CD14-positive monocyte (primary cell): ENCODE measurements around the gene ESF1. TPM values are rescaled to one million over a fixed set of nuclear protein-coding genes. Genes with fewer than 3 reads are reported as not detected.
"Not testable (repeated sequence)": the region's sequence is repeated elsewhere in the genome, so short reads cannot be mapped to it uniquely, and the experiment has no call there.

Experiments used
- DNase-seq, 3 donors: peaks; one replicate each; pipeline ENCODE4 v3.0.0-alpha.2; 2011 to 2022
- H2AFZ ChIP-seq: 2 replicates; pipeline ENCODE4 v1.6.0; 2012; ENCODE audit warnings: mild to moderate bottlenecking, low read depth, low read length, inconsistent platforms; ENCODE audit not compliant: insufficient read depth, poor library complexity, severe bottlenecking
- H3K27ac ChIP-seq, 2 donors: 1 replicate in 1 of 2; 2 replicates in 1 of 2; pipeline ENCODE4 v1.5.1; 2012 to 2013; ENCODE audit warnings: low read length in 2 of 2, control low read depth in 1 of 2, inconsistent platforms in 1 of 2, low read depth in 1 of 2, mild to moderate bottlenecking in 1 of 2
- H3K27me3 ChIP-seq, 2 donors: one replicate each; pipeline versions ENCODE4 v1.6.0 to v1.6.1; 2011 to 2013; ENCODE audit warnings: low read length in 2 of 2; ENCODE audit not compliant: control insufficient read depth in 2 of 2, insufficient read depth in 2 of 2
- H3K36me3 ChIP-seq, 2 donors: replicated peaks in 1 of 2; 1 replicate in 1 of 2; 2 replicates in 1 of 2; pipeline versions ENCODE4 v1.5.1 to v1.6.1; 2012 to 2013; ENCODE audit warnings: low read length in 2 of 2, control low read depth in 1 of 2, inconsistent platforms in 1 of 2, mild to moderate bottlenecking in 1 of 2; ENCODE audit not compliant: insufficient read depth in 2 of 2, control insufficient read depth in 1 of 2
- H3K4me1 ChIP-seq, 2 donors: 1 replicate in 1 of 2; 2 replicates in 1 of 2; pipeline versions ENCODE4 v1.5.1 to v1.6.1; 2012 to 2013; ENCODE audit warnings: low read length in 2 of 2, control low read depth in 1 of 2, inconsistent platforms in 1 of 2, mild to moderate bottlenecking in 1 of 2, moderate library complexity in 1 of 2; ENCODE audit not compliant: insufficient read depth in 2 of 2, control insufficient read depth in 1 of 2
- H3K4me2 ChIP-seq: replicated peaks from 2 replicates; pipeline ENCODE3; 2012; ENCODE audit warnings: low read length, moderate library complexity, mild to moderate bottlenecking; ENCODE audit not compliant: poor library complexity, severe bottlenecking; ENCODE audit errors: extremely low read depth
- H3K4me3 ChIP-seq, 3 experiments: fragments of 200-600 bp in 1 of 3; sonication (generic) in 1 of 3; replicated peaks in 1 of 3; 1 replicate in 2 of 3; 2 replicates in 1 of 3; pipeline ENCODE4 v1.5.1; 2011 to 2013; ENCODE audit warnings: low read length in 3 of 3, mild to moderate bottlenecking in 3 of 3, control low read depth in 2 of 3, low read depth in 2 of 3, inconsistent platforms in 1 of 3, moderate library complexity in 1 of 3
- H3K79me2 ChIP-seq: 2 replicates; pipeline ENCODE4 v1.6.0; 2012; ENCODE audit warnings: mild to moderate bottlenecking, control low read depth, inconsistent platforms, low read length, moderate library complexity; ENCODE audit not compliant: insufficient read depth
- H3K9ac ChIP-seq: 2 replicates; pipeline ENCODE4 v1.6.0; 2017; ENCODE audit warnings: low read length, mild to moderate bottlenecking; ENCODE audit not compliant: insufficient read depth, poor library complexity, severe bottlenecking
- H3K9me3 ChIP-seq, 2 donors: replicated peaks in 1 of 2; 1 replicate in 1 of 2; 2 replicates in 1 of 2; pipeline versions ENCODE4 v1.5.1 to v1.6.1; 2012 to 2013; ENCODE audit warnings: low read length in 2 of 2, control low read depth in 1 of 2; ENCODE audit not compliant: control insufficient read depth in 1 of 2, insufficient read depth in 1 of 2
- H4K20me1 ChIP-seq: 2 replicates; pipeline ENCODE4 v1.6.0; 2012; ENCODE audit warnings: mild to moderate bottlenecking, low read length, control low read depth, moderate library complexity; ENCODE audit not compliant: insufficient read depth
- H3K27ac Mint-ChIP-seq, 7 donors: one replicate each; pipeline ENCODE4 v1.8.0; 2020; ENCODE audit warnings: mild to moderate bottlenecking in 7 of 7, mixed read lengths in 7 of 7, moderate library complexity in 6 of 7, inconsistent platforms in 2 of 7
- H3K27me3 Mint-ChIP-seq, 3 donors: one replicate each; pipeline ENCODE4 v1.8.0; 2021 to 2022; ENCODE audit warnings: low read depth in 3 of 3, mild to moderate bottlenecking in 3 of 3, mixed read lengths in 3 of 3, moderate library complexity in 3 of 3, inconsistent platforms in 1 of 3
- H3K36me3 Mint-ChIP-seq, 2 donors: one replicate each; pipeline ENCODE4 v1.8.0; 2020; ENCODE audit warnings: mixed read lengths in 2 of 2, inconsistent platforms in 1 of 2, mild to moderate bottlenecking in 1 of 2
- H3K4me1 Mint-ChIP-seq: one replicate; pipeline ENCODE4 v1.8.0; 2020; ENCODE audit warnings: mild to moderate bottlenecking, mixed read lengths
- H3K4me3 Mint-ChIP-seq, 2 donors: one replicate each; pipeline ENCODE4 v1.8.0; 2020; ENCODE audit warnings: mild to moderate bottlenecking in 2 of 2, mixed read lengths in 2 of 2, moderate library complexity in 1 of 2
- H3K9me3 Mint-ChIP-seq, 7 donors: one replicate each; pipeline ENCODE4 v1.8.0; 2020 to 2022; ENCODE audit warnings: mixed read lengths in 7 of 7, mild to moderate bottlenecking in 6 of 7, moderate library complexity in 6 of 7, inconsistent platforms in 2 of 7
- CTCF ChIP-seq: fragments of 200-600 bp; IDR thresholded peaks from one replicate; pipeline ENCODE4 v1.8.0; 2022; ENCODE audit warnings: antibody characterized with exemption, mild to moderate bottlenecking
- WGBS: methylation state at CpG from one replicate; pipeline ENCODE4 v1.1.5; 2013; ENCODE audit warnings: missing lambda C conversion rate; ENCODE audit not compliant: insufficient coverage; 5-methylcytosine and 5-hydroxymethylcytosine counted together
- intact Hi-C, 2 donors: fragments of 100-400 bp; cut with micrococcal nuclease; formaldehyde crosslinking; loops; one replicate each; pipeline versions ENCODE4 v1.15.0 to v1.15.1; 2023
- polyA plus RNA-seq, 3 donors: library from polyadenylated mRNA; depleted of rRNA in 1 of 3; unstranded in 2 of 3; stranded (reverse) in 1 of 3; fragments of 300-500 nt in 2 of 3; fragments of >200 nt in 1 of 3; fragmentation: Illumina TruSeq in 2 of 3; gene quantifications; 1 replicate in 2 of 3; 2 replicates in 1 of 3; pipeline ENCODE4 v1.2.3, GENCODE V29; 2012 to 2021

The ESF1 gene
- polyA plus RNA-seq, 3 donors, result 0.73 to 2.3 (median 1.7) TPM

DNA sequence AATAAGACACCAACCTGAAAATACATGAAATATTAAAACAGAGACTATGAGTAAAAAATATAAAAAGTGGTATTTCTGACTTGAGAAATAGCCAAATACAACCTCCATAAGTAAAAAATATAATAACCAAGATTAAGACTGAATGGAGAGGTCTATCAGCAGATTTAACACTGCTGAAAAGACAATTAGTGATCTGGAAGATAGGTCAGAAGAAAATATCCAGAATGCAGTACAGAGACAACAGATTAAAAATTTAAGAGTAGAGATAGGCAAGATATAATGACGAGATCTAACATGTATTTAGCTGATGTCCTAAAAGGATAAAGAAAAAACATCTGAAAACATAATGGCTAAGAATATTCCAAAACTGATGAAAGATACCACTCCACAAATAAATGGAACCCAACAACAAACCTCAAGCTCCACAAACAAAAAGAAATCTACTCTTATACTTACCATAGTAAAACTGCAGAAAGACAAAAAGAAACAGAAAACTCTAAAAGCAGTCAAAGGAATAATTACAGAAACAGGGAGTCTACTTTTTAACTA lies 18.8 kb downstream of the ESF1 start:
- DNase-seq, result no peak
- Histone ChIP-seq H4K20me1 (no peaks in the 10 kb centered on the region), H3K27ac (no peak overlapping the region), H3K27me3 (no peaks in the 10 kb centered on the region), H3K79me2 (no peaks in the 10 kb centered on the region), H3K4me3 (no peak overlapping the region), H3K9ac (no peak overlapping the region), H3K9me3 (no peaks in the 10 kb centered on the region), H3K4me2 (no peak overlapping the region), H2AFZ (no peak overlapping the region), H3K36me3 (peaks cover 85 to 92% of the 10 kb centered on the region in 2 donors), H3K4me1 (no peaks in the 10 kb centered on the region)
- WGBS, result no CpG with 5 or more reads among the region's 1 CpG
- H3K27ac Mint-ChIP-seq, result no peak overlapping the region
- H3K27me3 Mint-ChIP-seq, result no peaks in the 10 kb centered on the region
- intact Hi-C loops, result no loop called here
- TF ChIP-seq CTCF, result no peak
- H3K36me3 Mint-ChIP-seq, result peaks cover 56 to 75% of the 10 kb centered on the region in 2 donors
- no peak overlapping the region for H3K4me3 Mint-ChIP-seq
- H3K4me1 Mint-ChIP-seq, result no peaks in the 10 kb centered on the region
- H3K9me3 Mint-ChIP-seq, result peaks cover 0 to 7% (median 3%) of the 10 kb centered on the region in 7 donors

DNA sequence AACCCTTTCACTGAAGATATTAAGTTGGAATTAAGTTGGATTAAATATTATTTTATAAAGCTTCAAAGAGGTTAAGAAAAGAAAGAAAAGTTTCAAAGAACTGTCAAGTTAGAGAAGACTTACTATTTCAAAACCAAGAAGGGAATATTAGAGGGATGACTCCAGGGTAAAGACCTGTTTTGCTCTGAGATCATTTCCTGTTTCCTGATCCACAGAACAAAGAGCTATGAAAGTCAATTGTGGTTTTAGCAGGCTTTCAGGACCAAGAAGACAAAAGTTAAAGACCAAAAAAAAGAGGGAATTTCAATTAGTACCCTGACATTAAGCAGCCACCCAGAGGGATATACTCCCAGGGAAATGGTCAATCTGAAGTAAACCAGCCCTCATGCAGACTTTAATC lies 19.4 kb downstream of the ESF1 start:
- H4K20me1 ChIP-seq, result no peaks in the 10 kb centered on the region
- Mint-ChIP-seq H3K27me3 (no peaks in the 10 kb centered on the region), H3K36me3 (peaks cover 55 to 73% of the 10 kb centered on the region in 2 donors), H3K9me3 (peaks cover 0 to 7% (median 3%) of the 10 kb centered on the region in 7 donors), H3K4me1 (no peaks in the 10 kb centered on the region), H3K27ac (no peak overlapping the region), H3K4me3 (no peak overlapping the region)
- H3K4me3 ChIP-seq, result no peak overlapping the region
- intact Hi-C loops, result no loop called here
- H3K36me3 ChIP-seq, result peaks cover 79 to 85% of the 10 kb centered on the region in 2 donors
- H3K27me3 ChIP-seq, result no peaks in the 10 kb centered on the region
- H3K27ac ChIP-seq, result no peak overlapping the region
- no peaks in the 10 kb centered on the region for H3K79me2 ChIP-seq
- no peak overlapping the region for H3K9ac ChIP-seq
- TF ChIP-seq CTCF, result no peak
- no peaks in the 10 kb centered on the region for H3K9me3 ChIP-seq
- no peak overlapping the region for H3K4me2 ChIP-seq
- no peak overlapping the region for H2AFZ ChIP-seq
- H3K4me1 ChIP-seq, result no peaks in the 10 kb centered on the region
- no peak for DNase-seq

- H3K27me3 ChIP-seq, H3K27me3 Mint-ChIP-seq, H3K4me1 ChIP-seq, H3K79me2 ChIP-seq, H3K4me3 ChIP-seq, H3K27ac ChIP-seq, intact Hi-C loops, H3K27ac Mint-ChIP-seq, H2AFZ ChIP-seq, H3K4me3 Mint-ChIP-seq, H4K20me1 ChIP-seq, H3K9me3 Mint-ChIP-seq, H3K4me1 Mint-ChIP-seq, DNase-seq, H3K4me2 ChIP-seq, H3K9ac ChIP-seq, H3K9me3 ChIP-seq: not testable (repeated sequence)
- WGBS, result 95% methylated on average over 20 of the region's 33 CpGs
- H3K36me3 Mint-ChIP-seq, result peaks cover 48 to 61% of the 10 kb centered on the region in 2 donors
- peaks cover 70 to 83% of the 10 kb centered on the region in 2 donors for H3K36me3 ChIP-seq
Measured at GRCh38 chr20:13760451-13760946, 24.2 kb downstream of the ESF1 start.
